ENCODE results near the gene ZNF618. TPM values are rescaled to one million over a fixed set of nuclear protein-coding genes. Genes with fewer than 3 reads are reported as not detected.
A peak's percentile ranks its signal among the peaks of the same experiment; 100 is the strongest.
"Not testable (repeated sequence)": the region's sequence is repeated elsewhere in the genome, so short reads cannot be mapped to it uniquely, and the experiment has no call there.

ZNF618 gene
- total and polyA plus RNA-seq, 7 donors: 0.92 to 8.0 (median 2.3) TPM

DNA sequence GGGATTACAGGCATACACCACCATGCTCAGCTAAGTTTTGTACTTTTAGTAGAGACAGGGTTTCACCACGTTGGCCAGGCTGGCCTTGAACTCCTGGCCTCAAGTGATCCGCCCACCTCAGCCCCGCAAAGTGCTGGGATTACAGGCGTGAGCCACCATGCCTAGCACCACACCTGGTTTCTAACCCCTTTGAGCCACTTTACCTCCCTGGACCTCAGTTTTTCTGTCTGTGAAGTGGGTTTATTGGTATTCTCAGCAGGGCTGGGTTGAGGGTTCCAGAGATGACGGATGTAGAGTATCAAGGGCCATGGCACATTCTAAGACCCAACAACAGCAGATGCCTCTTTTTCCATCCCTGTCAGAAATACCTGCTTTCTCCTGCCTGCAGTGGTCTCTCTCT is 163.4 kb downstream of the ZNF618 start:
- 79 to 89% methylated on average over 5 of the region's 5 CpGs for WGBS, 2 donors
- intact Hi-C loops (cut with DNase I): loop anchor here (10.0 kb wide), 1 partner anchor 355 kb away; no protein-coding TSS in a partner anchor
- Histone ChIP-seq H3K36me3 (peaks cover 0 to 22% (median 6%) of the 10 kb centered on the region in 4 donors), H3K27ac (no peak overlapping the region), H3K9me3 (peaks cover 0 to 6% (median 0%) of the 10 kb centered on the region in 4 donors), H3K27me3 (no peaks in the 10 kb centered on the region), H3K4me1 (no peaks in the 10 kb centered on the region), H3K4me3 (no peak overlapping the region)
- no peak for TF ChIP-seq POLR2A (IDR thresholded peaks at IDR 0.05)
- no peak for TF ChIP-seq EP300 (IDR thresholded peaks at IDR 0.05)
- TF ChIP-seq, protein P1, sequence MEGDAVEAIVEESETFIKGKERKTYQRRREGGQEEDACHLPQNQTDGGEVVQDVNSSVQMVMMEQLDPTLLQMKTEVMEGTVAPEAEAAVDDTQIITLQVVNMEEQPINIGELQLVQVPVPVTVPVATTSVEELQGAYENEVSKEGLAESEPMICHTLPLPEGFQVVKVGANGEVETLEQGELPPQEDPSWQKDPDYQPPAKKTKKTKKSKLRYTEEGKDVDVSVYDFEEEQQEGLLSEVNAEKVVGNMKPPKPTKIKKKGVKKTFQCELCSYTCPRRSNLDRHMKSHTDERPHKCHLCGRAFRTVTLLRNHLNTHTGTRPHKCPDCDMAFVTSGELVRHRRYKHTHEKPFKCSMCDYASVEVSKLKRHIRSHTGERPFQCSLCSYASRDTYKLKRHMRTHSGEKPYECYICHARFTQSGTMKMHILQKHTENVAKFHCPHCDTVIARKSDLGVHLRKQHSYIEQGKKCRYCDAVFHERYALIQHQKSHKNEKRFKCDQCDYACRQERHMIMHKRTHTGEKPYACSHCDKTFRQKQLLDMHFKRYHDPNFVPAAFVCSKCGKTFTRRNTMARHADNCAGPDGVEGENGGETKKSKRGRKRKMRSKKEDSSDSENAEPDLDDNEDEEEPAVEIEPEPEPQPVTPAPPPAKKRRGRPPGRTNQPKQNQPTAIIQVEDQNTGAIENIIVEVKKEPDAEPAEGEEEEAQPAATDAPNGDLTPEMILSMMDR (IDR thresholded peaks at IDR 0.05): no peak
- TF ChIP-seq POLR2AphosphoS5 (IDR thresholded peaks at IDR 0.05): no peak
- DNase-seq: peak; percentile 32

DNA sequence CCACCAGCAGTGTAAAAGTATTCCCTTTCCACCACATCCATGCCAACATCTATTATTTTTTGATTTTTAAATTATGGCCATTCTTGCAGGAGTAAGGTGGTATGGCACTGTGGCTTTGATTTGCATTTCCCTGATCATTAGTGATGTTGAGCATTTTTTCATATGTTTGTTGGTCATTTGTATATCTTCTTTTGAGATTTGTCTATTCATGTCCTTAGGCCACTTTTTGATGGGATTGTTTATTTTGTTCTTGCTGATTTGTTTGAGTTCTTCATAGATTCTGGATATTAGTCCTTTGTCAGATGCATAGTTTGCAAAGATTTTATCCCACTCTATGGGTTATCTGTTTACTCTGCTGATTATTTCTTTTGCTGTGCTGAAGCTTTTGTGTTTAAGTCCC is 167.6 kb downstream of the ZNF618 start:
- H3K27ac ChIP-seq; H3K27me3 ChIP-seq; H3K4me3 ChIP-seq; DNase-seq; intact Hi-C loops (cut with DNase I); H3K36me3 ChIP-seq; H3K9me3 ChIP-seq; H3K4me1 ChIP-seq: not testable (repeated sequence)

DNA sequence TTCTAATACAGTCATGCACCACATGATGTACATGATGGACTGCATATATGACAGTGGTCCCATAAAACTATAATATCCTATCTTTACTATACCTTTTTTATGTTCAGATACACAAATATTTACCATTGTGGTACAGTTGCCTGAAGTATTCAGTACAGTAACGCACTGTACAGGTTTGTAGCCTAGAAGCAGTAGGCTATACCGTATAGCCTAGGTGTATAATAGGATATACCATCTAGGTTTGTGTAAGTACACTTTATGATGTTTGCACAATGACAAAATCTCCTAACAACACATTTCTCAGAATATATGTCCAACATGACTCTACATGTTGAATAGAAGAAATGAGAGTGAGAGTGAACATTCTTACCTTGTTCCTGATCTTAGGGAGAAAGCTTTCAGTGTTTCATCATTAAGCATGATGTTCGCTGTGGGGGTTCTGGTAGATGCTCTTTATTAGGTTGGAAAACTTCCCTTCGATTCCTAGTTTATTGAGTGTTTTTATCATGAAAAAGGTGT is 170.2 kb downstream of the ZNF618 start:
- Histone ChIP-seq H3K9me3 (no peaks in the 10 kb centered on the region), H3K27me3 (no peaks in the 10 kb centered on the region), H3K27ac (no peak overlapping the region), H3K36me3 (peaks cover 0 to 22% (median 1%) of the 10 kb centered on the region in 4 donors), H3K4me1 (no peaks in the 10 kb centered on the region), H3K4me3 (no peak overlapping the region)
- intact Hi-C loops (cut with DNase I): no loop called here
- 64 to 85% methylated on average over 4 of the region's 4 CpGs for WGBS, 2 donors
- TF ChIP-seq EP300 (IDR thresholded peaks at IDR 0.05) (no peak), POLR2AphosphoS5 (IDR thresholded peaks at IDR 0.05) (no peak), POLR2A (IDR thresholded peaks at IDR 0.05) (no peak)
- TF ChIP-seq, protein P1 (IDR thresholded peaks at IDR 0.05): no peak
- DNase-seq: no peak

DNA sequence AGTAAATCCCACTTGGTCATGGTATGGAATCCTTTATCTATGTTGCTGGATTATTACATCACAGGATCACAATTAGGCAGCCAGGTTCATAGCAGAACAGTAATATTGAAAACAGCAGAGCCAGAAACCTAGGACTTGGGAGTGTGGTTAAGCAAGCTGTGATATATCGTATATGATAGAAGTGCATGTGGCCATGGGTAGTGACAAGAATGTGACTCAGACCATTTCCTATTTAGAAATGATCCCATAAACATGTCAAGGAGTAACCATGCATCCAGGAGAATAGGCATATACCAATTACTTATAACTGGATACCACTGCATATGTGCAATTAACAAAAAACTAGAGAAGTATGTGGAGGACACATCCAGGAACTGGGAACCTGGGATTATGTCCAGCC is 170.8 kb downstream of the ZNF618 start:
- WGBS, 2 donors: 87 to 92% methylated on average over 1 of the region's 1 CpG
- no peak for DNase-seq
- Histone ChIP-seq H3K36me3 (peaks cover 0 to 22% (median 1%) of the 10 kb centered on the region in 4 donors), H3K27ac (no peak overlapping the region), H3K9me3 (no peaks in the 10 kb centered on the region), H3K4me1 (no peaks in the 10 kb centered on the region), H3K27me3 (no peaks in the 10 kb centered on the region), H3K4me3 (no peak overlapping the region)
- intact Hi-C loops (cut with DNase I): no loop called here
- TF ChIP-seq POLR2AphosphoS5 (IDR thresholded peaks at IDR 0.05) (no peak), EP300 (IDR thresholded peaks at IDR 0.05) (no peak), POLR2A (IDR thresholded peaks at IDR 0.05) (no peak)
- TF ChIP-seq, protein P1 (IDR thresholded peaks at IDR 0.05): no peak

DNA sequence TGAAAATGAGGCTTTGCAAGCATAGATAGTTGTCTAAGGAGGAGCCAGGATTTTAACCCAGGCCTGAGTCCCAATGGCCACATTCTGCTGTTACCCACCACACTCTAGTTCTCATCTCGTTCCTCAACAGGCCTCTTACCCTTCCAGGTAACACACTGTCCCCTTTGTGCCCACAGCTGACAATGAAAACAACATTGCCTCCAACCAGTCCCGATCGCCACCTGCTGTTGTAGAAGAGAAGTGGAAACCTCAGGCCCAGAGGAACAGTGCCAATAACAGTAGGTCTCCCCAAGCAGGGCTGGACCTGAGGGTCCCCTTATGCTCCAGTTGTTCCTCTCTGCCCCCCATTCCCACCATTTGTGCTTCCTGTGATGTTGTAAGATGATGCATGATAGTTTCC is 171.6 kb downstream of the ZNF618 start:
- TF ChIP-seq POLR2A (IDR thresholded peaks at IDR 0.05): no peak
- TF ChIP-seq, protein P1 (IDR thresholded peaks at IDR 0.05): peak in 1 of 4 experiments; percentile 14
- intact Hi-C loops (cut with DNase I): no loop called here
- Histone ChIP-seq H3K36me3 (peaks cover 0 to 22% (median 1%) of the 10 kb centered on the region in 4 donors), H3K4me1 (no peaks in the 10 kb centered on the region), H3K9me3 (no peaks in the 10 kb centered on the region), H3K4me3 (no peak overlapping the region), H3K27me3 (no peaks in the 10 kb centered on the region), H3K27ac (no peak overlapping the region)
- peak; percentile 19 for DNase-seq
- 31 to 76% methylated on average over 3 of the region's 3 CpGs for WGBS, 2 donors
